DMS153 (cell line): ENCODE measurements around the gene NAT14.

Source experiments
- DNase-seq: peaks from one replicate; lab custom pipeline; 2025; lab: John Stamatoyannopoulos, UW

Gene NAT14

GRCh38 chr19:55536366-55536765 lies 51.4 kb downstream of the NAT14 start:
- no peak for DNase-seq
